Spleen (tissue), 7 donors: ENCODE measurements around the gene CPO.

Source experiments
- POLR2A ChIP-seq, 3 donors: fragments of 450-650 bp; IDR thresholded peaks; one replicate each; pipeline ENCODE4 v1.5.1; 2017; ENCODE audit warnings: antibody characterized with exemption in 3 of 3, mild to moderate bottlenecking in 1 of 3
- TF ChIP-seq, protein P1 (sequence below), 11 experiments: fragments of 200-600 bp in 7 of 11; fragments of 450-650 bp in 4 of 11; sonication (generic) in 4 of 11; IDR thresholded peaks in 8 of 11; conservative IDR thresholded peaks in 3 of 11; 1 replicate in 7 of 11; 2 replicates in 4 of 11; pipeline versions ENCODE4 v1.4.0 to v1.8.0; 2016 to 2021; ENCODE audit warnings: antibody characterized with exemption in 11 of 11, inconsistent platforms in 4 of 11, mild to moderate bottlenecking in 1 of 11
- donor health status: DM: no; HTN: no; CAD: no; lungs with moderate emphysema.
- donor health status: DM: no; HTN: no; CAD: no.
- donor health status: DM: no; HTN: no; CAD: no.

DNA sequence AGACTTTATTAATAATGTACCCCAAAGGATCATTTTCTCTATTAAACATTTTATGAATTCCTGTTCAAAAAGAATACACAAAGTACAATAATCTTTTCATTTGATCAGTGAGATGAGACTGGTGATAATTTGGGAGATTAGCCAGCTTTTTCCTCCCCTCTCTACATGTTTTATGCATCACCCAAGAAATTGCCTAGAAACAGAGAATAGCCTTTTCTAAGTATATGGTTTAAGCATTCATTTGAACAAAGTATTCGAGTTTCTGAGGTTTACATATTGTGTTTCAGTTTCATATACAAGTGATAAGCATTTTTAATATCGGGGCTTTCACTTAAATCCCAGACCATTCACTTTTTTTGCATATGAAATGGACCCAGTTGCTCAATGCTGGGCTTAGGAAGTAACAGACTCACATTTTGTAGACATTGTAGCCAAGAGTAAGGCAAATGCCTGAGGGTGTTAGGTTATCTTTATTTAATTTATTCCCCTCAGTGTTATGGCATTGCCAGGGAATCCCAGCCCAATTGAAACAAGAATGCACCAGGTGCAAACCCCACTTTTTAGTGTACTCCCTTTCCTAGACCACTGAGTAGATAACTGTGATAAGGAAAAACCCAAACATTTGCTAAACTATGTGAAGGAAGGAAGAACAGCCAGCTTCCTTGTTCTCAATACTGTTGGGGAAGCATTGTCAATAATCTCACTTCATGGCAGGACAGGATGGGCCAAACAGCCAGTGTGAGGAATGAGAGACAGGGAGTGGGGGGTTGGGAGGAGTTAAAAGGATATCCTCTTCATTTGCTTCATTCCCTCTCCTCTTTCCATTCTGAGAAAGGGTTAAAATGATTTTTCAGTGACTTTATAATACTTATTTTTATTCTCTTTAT is 3.5 kb downstream of the CPO start:
- TF ChIP-seq, protein P1, sequence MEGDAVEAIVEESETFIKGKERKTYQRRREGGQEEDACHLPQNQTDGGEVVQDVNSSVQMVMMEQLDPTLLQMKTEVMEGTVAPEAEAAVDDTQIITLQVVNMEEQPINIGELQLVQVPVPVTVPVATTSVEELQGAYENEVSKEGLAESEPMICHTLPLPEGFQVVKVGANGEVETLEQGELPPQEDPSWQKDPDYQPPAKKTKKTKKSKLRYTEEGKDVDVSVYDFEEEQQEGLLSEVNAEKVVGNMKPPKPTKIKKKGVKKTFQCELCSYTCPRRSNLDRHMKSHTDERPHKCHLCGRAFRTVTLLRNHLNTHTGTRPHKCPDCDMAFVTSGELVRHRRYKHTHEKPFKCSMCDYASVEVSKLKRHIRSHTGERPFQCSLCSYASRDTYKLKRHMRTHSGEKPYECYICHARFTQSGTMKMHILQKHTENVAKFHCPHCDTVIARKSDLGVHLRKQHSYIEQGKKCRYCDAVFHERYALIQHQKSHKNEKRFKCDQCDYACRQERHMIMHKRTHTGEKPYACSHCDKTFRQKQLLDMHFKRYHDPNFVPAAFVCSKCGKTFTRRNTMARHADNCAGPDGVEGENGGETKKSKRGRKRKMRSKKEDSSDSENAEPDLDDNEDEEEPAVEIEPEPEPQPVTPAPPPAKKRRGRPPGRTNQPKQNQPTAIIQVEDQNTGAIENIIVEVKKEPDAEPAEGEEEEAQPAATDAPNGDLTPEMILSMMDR (IDR thresholded peaks at IDR 0.05 in 8 of 11, conservative IDR thresholded peaks at IDR 0.05 in 3 of 11): no peak
- no peak for TF ChIP-seq POLR2A (IDR thresholded peaks at IDR 0.05)
